Measurements from ENCODE around the gene KRTAP10-3.

KRTAP10-3 gene

GRCh38 chr21:44508711-44509445 is 49.7 kb downstream of the KRTAP10-3 start:
- no peak overlapping the region for H3K4me3 ChIP-seq (ENCODE audit: control insufficient read depth, low read depth, low read length)
- TF ChIP-seq CTCF (IDR thresholded peaks at IDR 0.05; ENCODE audit: control insufficient read depth, insufficient read depth, low read depth, low read length, missing control alignments) = no peak
- no peak for DNase-seq (ENCODE audit: low read depth)

- no peak for TF ChIP-seq CTCF (IDR thresholded peaks at IDR 0.05; ENCODE audit: control insufficient read depth, insufficient read depth, low read depth, low read length, missing control alignments)
- no peak overlapping the region for H3K4me3 ChIP-seq (ENCODE audit: control insufficient read depth, low read depth, low read length)
- no peak for DNase-seq (ENCODE audit: low read depth)
These were observed 50.2 kb downstream of the KRTAP10-3 start for GRCh38 chr21:44508426-44508710.

Data from AG09309 (cell line).